ENCODE results near the gene GALNT10. TPM values are rescaled to one million over a fixed set of nuclear protein-coding genes. Genes with fewer than 3 reads are reported as not detected.

Gene GALNT10
- total RNA-seq, 4 donors from 2014 or later: 21.4 to 49.8 (median 44.7) TPM

- H3K9me3 ChIP-seq: no peaks in the 10 kb centered on the region
- H3K4me3 ChIP-seq: no peak overlapping the region
- peak; percentile 50 for DNase-seq (ENCODE audit: extremely low spot score)
- no peaks in the 10 kb centered on the region for H3K36me3 ChIP-seq
- intact Hi-C loops (cut with DNase I): no loop called here
- H3K27me3 ChIP-seq: no peaks in the 10 kb centered on the region
- WGBS: 83% methylated on average over 4 of the region's 4 CpGs
- H3K4me1 ChIP-seq: peaks cover 9 to 59% (median 53%) of the 10 kb centered on the region in 4 donors
- TF ChIP-seq CTCF (IDR thresholded peaks at IDR 0.05): no peak
- TF ChIP-seq POLR2AphosphoS5 (IDR thresholded peaks at IDR 0.05): no peak
- no peak for TF ChIP-seq POLR2A (IDR thresholded peaks at IDR 0.05; ENCODE audit: low read depth)
- TF ChIP-seq EP300 (IDR thresholded peaks at IDR 0.05): no peak
- H3K27ac ChIP-seq (replicated peaks in 1 of 4): no peak overlapping the region
Measured at GRCh38 chr5:154241021-154241420, 50.5 kb downstream of the GALNT10 start.

GRCh38 chr5:154242442-154242841, 51.9 kb downstream of the GALNT10 start:
- H3K4me1 ChIP-seq: peaks cover 9 to 55% (median 53%) of the 10 kb centered on the region in 4 donors
- intact Hi-C loops (cut with DNase I): no loop called here
- peak; percentile 45 for DNase-seq (ENCODE audit: extremely low spot score)
- TF ChIP-seq POLR2AphosphoS5 (IDR thresholded peaks at IDR 0.05) (no peak), CTCF (IDR thresholded peaks at IDR 0.05) (no peak), POLR2A (IDR thresholded peaks at IDR 0.05; ENCODE audit: low read depth) (no peak), EP300 (IDR thresholded peaks at IDR 0.05) (no peak)
- peak overlapping the region in 3 of 4 donors; percentile 23 to 34 (median 25) for H3K27ac ChIP-seq (replicated peaks in 1 of 4)
- no peaks in the 10 kb centered on the region for H3K27me3 ChIP-seq
- H3K9me3 ChIP-seq: no peaks in the 10 kb centered on the region
- H3K36me3 ChIP-seq: no peaks in the 10 kb centered on the region
- H3K4me3 ChIP-seq: no peak overlapping the region
- WGBS: 85% methylated on average over 1 of the region's 1 CpG

GRCh38 chr5:154242964-154243376, 52.4 kb downstream of the GALNT10 start:
- H3K27me3 ChIP-seq: no peaks in the 10 kb centered on the region
- H3K27ac ChIP-seq (replicated peaks in 1 of 4): peak overlapping the region in 3 of 4 donors; percentile 23 to 72 (median 34)
- intact Hi-C loops (cut with DNase I): no loop called here
- H3K36me3 ChIP-seq: no peaks in the 10 kb centered on the region
- no peak overlapping the region for H3K4me3 ChIP-seq
- H3K4me1 ChIP-seq: peaks cover 9 to 51% (median 47%) of the 10 kb centered on the region in 4 donors
- peak; percentile 4 for DNase-seq (ENCODE audit: extremely low spot score)
- TF ChIP-seq POLR2AphosphoS5 (IDR thresholded peaks at IDR 0.05) (no peak), EP300 (IDR thresholded peaks at IDR 0.05) (no peak), CTCF (IDR thresholded peaks at IDR 0.05) (no peak), POLR2A (IDR thresholded peaks at IDR 0.05; ENCODE audit: low read depth) (no peak)
- H3K9me3 ChIP-seq: no peaks in the 10 kb centered on the region
- 0% methylated on average over 1 of the region's 1 CpG for WGBS

GRCh38 chr5:154243736-154244135, 53.2 kb downstream of the GALNT10 start:
- H3K27me3 ChIP-seq: no peaks in the 10 kb centered on the region
- H3K9me3 ChIP-seq: no peaks in the 10 kb centered on the region
- peak overlapping the region; percentile 45 to 75 (median 72) for H3K27ac ChIP-seq (replicated peaks in 1 of 4)
- TF ChIP-seq POLR2A (IDR thresholded peaks at IDR 0.05; ENCODE audit: low read depth) (no peak), POLR2AphosphoS5 (IDR thresholded peaks at IDR 0.05) (no peak), CTCF (IDR thresholded peaks at IDR 0.05) (no peak), EP300 (IDR thresholded peaks at IDR 0.05) (no peak)
- no peaks in the 10 kb centered on the region for H3K36me3 ChIP-seq
- WGBS: 46% methylated on average over 2 of the region's 2 CpGs
- H3K4me1 ChIP-seq: peaks cover 5 to 44% (median 40%) of the 10 kb centered on the region in 4 donors
- H3K4me3 ChIP-seq: no peak overlapping the region
- intact Hi-C loops (cut with DNase I): no loop called here
- DNase-seq (ENCODE audit: extremely low spot score): peak; percentile 62

GRCh38 chr5:154244476-154244875, 53.9 kb downstream of the GALNT10 start:
- TF ChIP-seq POLR2AphosphoS5 (IDR thresholded peaks at IDR 0.05) (no peak), EP300 (IDR thresholded peaks at IDR 0.05) (no peak), POLR2A (IDR thresholded peaks at IDR 0.05; ENCODE audit: low read depth) (no peak), CTCF (IDR thresholded peaks at IDR 0.05) (no peak)
- intact Hi-C loops (cut with DNase I): no loop called here
- Histone ChIP-seq H3K4me3 (no peak overlapping the region), H3K4me1 (peaks cover 0 to 44% (median 35%) of the 10 kb centered on the region in 4 donors), H3K27me3 (no peaks in the 10 kb centered on the region), H3K9me3 (no peaks in the 10 kb centered on the region), H3K27ac (replicated peaks in 1 of 4) (peak overlapping the region; percentile 45 to 75 (median 72)), H3K36me3 (no peaks in the 10 kb centered on the region)
- 44% methylated on average over 3 of the region's 3 CpGs for WGBS
- no peak for DNase-seq (ENCODE audit: extremely low spot score)

All from esophagus muscularis mucosa (tissue), 4 donors.